HG03521 (cell line): ENCODE data around the gene DCBLD1.

Experiments used
- ATAC-seq: cut with Tn5 transposase; IDR thresholded peaks from one replicate; pipeline ENCODE4 v1.9.1; 2021; ENCODE audit warnings: mild to moderate bottlenecking, moderate library complexity; ENCODE audit not compliant: unreplicated experiment

DCBLD1 gene

GRCh38 chr6:117552618-117553017, 70.1 kb downstream of the DCBLD1 start:
- ATAC-seq, result no peak

GRCh38 chr6:117553142-117553541, 70.7 kb downstream of the DCBLD1 start:
- no peak for ATAC-seq

DNA sequence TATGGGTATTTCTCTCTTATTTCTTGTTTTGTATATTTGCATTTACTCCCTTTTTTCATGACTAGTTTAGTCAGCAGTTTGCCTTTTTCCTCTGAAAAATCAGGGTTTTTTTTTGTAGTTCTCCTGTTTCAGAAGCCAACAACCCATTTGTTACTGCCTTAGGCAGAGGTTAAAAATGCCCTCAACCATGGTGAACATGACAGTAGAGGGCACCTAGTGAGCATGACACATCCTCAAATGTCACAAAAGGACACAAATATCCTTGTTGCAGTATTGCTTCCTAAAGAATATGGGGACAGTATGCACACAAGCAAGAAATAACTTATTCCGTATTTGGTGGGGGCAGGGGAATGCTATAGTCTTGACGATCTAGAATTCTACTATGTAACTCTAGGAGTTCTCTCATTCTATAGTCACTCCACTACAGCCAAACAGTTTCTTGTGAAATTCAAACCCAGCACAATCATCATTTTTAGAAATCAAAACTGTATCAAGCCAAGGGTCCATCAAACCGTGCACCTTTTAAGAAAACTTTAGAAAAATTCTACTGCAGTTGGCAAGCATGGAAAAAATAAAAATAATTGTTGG, 72.9 kb downstream of the DCBLD1 start:
- ATAC-seq, result no peak

GRCh38 chr6:117555882-117556498, 73.5 kb downstream of the DCBLD1 start:
- ATAC-seq, result no peak

GRCh38 chr6:117557951-117558350, 75.5 kb downstream of the DCBLD1 start:
- no peak for ATAC-seq

GRCh38 chr6:117558818-117559217, 76.3 kb downstream of the DCBLD1 start:
- no peak for ATAC-seq

DNA sequence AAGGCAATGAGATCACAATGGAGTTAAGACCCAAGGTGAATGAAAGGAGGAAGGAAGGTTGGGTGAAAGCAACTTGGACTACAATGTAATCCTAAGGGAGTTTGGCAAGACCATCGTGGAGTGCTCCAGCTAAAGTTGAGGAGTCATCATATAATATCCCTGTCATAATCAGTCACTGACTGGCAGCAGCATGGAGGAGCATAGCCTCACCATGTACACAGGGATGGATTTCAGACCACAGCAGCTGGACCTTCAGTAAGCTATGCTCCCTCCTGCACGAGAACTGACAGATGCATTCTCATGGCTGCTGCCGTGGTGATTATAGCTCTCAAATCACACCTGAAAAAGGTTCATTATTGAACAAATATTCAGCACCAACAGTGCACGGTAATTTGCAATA, 76.8 kb downstream of the DCBLD1 start:
- ATAC-seq, result no peak

GRCh38 chr6:117561128-117561527, 78.7 kb downstream of the DCBLD1 start:
- no peak for ATAC-seq

GRCh38 chr6:117564681-117565080, 82.2 kb downstream of the DCBLD1 start:
- no peak for ATAC-seq

DNA sequence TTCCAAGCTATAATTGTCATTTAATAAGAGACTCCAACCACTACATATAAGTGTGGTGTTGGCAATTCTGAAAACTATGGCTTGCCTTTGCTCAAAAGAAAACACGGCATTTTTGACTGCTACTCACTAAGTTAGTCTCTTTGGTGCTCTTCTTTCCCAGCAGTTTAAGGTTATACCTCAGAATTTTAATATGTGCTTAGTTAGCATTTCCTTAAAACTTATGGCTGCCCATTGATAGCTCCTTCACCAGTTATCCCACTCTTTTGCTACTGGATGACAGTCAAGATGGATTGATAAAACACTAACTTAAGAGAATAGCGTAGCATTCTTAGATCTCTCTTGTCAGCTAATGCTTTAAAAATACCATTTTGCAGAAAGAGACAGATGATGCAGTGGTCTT, 85.8 kb downstream of the DCBLD1 start:
- no peak for ATAC-seq

- no peak for ATAC-seq
Measured at GRCh38 chr6:117568831-117569410, 86.4 kb downstream of the DCBLD1 start.

DNA sequence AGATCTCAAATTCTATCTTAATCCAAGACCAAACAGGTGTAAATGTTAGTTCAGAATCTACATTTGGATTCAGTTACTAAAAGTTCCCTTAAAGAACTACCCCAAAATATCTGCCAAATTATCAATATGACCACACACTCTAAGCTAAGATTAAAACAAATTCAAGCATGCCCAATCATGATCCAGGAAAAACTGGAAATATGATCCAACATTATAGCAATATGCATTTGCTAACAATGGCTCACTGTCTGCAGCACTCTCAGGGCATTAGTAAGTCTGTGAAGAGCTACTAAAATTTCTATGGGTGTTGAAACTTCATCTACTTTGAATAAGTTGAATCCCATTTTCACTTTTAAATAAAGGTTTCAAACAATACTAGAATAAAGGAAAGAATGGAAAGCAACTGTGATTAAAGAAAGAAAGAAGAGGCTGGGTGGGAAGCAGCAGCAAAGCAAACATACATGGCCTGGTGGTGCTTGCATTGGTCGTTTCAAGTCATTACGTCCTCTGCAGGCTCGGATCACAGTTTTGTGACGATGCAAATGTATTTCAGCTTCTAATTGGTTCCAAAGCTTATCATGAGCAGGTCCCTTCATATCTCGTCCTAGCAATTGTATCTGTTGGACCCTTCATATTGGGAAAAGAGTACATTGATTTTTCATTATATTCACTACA, 90.7 kb downstream of the DCBLD1 start:
- no peak for ATAC-seq

- no peak for ATAC-seq
Measured at GRCh38 chr6:117574198-117574597, 91.7 kb downstream of the DCBLD1 start.

DNA sequence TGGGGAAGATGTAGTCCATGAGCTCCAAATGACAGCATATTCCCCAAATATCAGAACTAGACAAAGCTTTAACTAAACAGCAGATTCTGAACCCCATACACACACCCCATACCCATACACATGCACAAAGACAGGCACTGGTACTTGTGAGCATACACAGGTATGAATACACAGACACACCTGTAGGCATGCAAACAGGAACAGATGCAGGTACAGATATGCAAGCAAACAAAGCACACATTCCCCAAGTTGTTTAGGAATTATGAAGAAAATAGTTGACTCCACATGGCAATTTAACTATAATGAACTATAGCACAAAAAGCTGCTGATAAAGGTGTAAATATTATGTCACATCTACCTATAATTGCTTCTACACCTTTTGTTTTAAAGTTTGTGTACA, 103.2 kb downstream of the DCBLD1 start:
- ATAC-seq, result no peak

DNA sequence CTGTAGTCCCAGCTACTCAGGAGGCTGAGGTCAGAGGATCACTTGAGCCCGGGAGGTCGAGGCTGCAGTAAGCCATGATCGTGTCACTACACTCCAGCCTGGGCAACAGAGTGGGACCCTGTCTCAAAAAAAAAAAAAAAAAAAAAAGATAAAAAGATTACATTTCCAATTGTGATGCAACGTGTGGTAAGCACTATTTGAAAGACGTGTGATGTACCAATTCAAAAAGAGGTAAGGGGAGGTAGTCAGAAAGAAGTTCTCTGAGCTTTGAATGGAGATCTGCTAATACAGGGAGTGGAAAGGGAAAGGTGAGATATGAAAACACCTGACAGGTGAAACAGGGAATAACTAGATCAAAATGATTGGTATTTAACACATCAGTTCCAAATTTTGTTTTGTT, 108.0 kb downstream of the DCBLD1 start:
- no peak for ATAC-seq

DNA sequence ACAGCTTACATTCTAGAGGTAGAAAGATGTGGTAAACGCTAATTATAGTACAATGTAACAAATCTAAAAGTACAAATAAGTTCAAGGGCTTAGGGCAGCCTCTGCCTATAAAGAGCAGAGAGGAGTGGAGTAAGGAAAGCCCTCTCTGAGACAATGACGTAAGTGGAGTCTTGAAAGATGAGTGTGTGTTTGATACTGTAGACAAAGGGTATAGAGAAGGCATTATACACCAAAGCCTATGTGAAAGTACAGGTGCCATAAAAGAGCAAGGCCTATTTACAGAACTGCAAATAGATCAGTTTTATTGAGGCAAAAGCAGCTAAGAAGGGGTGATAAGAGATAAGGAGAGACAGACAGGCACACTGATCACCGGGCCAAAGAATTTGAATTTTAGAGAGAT, 108.9 kb downstream of the DCBLD1 start:
- no peak for ATAC-seq

GRCh38 chr6:117592983-117593759, 110.7 kb downstream of the DCBLD1 start:
- no peak for ATAC-seq

- ATAC-seq, result no peak
Measured at GRCh38 chr6:117595099-117595923, 112.8 kb downstream of the DCBLD1 start.

DNA sequence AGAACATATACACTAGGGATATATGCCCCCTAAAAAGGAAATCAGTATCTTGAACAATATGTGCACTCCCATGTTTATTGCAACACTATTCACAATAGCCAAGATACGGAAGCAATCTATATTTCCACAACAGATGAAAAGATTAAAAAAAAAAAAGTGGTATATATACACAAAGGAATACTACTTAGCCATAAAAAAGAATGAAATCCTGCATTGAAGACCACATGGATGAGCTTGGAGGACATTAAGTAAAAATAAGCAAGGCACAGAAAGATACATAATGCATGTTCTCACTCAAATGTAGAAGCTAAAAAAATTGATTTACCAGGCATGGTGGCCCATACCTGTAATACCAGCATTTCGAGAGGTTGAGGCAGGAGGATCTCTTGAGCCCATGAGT, 115.3 kb downstream of the DCBLD1 start:
- ATAC-seq, result no peak
